GM20000 (cell line): ENCODE results near the gene CUL3.
"Not testable (repeated sequence)": the region's sequence is repeated elsewhere in the genome, so short reads cannot be mapped to it uniquely, and the experiment has no call there.

Experiments used
- DNase-seq: peaks from one replicate; pipeline ENCODE4 v3.0.0; 2012; ENCODE audit warnings: low spot score
- TF ChIP-seq, protein P1 (sequence below): IDR thresholded peaks from 2 replicates; pipeline ENCODE4 v1.5.1; 2012; ENCODE audit warnings: mild to moderate bottlenecking, control low read depth; ENCODE audit errors: extremely low read depth, missing control alignments

The CUL3 gene

DNA sequence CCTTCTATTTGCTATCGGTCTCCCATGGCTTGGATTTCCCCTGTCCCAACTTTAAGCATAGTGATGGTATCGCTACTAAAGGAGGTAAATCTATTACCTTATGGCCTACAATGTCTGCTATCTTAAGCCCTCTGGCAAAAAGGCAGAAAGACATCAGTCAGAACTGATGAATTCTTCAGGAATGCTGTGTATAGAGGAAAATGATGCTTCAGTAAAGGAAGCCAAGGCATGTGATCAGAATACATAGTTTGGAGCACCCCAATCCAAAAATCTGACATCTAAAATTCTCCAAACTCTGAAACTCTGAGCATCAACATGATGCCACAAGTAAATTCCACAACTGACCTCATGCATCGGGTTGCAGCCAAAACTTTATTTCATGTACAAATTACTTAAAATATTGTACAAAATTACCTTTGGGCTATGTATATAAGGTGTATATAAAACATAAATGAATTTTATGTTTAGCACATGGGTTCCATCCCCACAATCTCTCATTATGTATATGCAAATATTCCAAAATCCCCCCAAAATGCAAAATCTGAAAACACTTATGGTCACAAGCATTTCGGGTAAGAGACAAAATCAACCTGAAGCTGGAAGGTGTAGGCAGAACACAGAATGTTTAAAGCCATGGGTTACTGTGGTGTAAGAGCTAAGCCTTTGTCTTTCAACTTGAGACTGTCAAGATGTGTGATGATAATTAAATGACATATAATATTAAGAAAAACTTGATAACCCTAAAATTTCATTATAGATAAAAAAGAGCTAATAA, 66.2 kb downstream of the CUL3 start:
- DNase-seq, result no peak
- TF ChIP-seq, protein P1, sequence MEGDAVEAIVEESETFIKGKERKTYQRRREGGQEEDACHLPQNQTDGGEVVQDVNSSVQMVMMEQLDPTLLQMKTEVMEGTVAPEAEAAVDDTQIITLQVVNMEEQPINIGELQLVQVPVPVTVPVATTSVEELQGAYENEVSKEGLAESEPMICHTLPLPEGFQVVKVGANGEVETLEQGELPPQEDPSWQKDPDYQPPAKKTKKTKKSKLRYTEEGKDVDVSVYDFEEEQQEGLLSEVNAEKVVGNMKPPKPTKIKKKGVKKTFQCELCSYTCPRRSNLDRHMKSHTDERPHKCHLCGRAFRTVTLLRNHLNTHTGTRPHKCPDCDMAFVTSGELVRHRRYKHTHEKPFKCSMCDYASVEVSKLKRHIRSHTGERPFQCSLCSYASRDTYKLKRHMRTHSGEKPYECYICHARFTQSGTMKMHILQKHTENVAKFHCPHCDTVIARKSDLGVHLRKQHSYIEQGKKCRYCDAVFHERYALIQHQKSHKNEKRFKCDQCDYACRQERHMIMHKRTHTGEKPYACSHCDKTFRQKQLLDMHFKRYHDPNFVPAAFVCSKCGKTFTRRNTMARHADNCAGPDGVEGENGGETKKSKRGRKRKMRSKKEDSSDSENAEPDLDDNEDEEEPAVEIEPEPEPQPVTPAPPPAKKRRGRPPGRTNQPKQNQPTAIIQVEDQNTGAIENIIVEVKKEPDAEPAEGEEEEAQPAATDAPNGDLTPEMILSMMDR, result no peak

DNA sequence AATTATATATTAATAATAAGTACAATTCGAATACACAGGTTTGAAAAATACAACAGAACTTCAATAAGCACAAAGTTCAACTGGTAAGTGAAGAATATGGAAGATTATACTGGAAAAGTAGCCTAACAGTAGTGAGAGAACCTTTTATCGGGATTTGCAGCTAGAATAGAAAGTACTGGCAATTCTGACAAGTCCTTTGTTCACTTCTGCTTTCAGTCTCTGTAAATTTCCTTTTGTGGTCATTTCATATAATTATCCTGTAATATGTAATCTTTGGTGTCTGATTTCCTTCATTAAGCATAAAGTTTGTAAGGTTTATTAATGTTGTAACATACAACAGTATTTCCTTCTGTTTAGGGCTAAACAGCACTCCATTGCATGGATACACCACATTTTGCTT, 67.2 kb downstream of the CUL3 start:
- TF ChIP-seq, protein P1, result no peak
- no peak for DNase-seq

DNA sequence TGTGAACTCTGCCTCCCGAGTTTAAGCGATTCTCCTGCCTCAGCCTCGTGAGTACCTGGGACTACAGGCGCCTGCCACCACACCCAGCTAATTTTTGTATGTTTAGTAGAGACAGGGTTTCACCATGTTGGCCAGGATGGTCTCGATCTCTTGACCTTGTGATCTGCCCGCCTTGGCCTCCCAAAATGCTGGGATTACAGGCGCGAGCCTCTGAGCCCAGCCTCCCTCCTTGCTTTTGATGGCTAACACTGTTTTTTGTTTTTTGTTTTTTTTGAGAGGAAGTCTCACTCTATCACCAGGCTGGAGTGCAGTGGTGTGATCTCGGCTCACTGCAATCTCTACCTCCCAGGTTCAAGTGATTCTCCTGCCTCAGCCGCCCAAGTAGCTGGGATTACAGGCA, 68.8 kb downstream of the CUL3 start:
- DNase-seq, result not testable (repeated sequence)

DNA sequence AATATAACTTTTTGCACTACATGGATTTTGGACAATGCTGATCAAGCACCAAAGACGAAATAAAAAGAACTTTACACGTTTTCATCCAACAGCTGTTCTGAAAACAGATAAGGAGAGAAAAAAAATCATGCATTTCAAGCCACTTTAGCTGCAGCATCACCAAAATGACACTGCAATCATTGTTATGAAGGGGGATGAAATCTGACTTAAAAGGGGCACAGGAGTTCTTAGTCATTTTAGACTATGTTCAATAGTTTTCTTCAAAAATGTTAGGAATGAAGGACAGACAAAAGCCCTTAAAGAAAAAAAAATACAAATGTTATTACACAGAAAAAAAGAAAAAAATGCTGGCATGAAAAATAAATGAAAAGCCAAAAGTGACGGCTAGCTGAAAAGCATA, 71.2 kb downstream of the CUL3 start:
- TF ChIP-seq, protein P1, result no peak
- DNase-seq, result no peak

DNA sequence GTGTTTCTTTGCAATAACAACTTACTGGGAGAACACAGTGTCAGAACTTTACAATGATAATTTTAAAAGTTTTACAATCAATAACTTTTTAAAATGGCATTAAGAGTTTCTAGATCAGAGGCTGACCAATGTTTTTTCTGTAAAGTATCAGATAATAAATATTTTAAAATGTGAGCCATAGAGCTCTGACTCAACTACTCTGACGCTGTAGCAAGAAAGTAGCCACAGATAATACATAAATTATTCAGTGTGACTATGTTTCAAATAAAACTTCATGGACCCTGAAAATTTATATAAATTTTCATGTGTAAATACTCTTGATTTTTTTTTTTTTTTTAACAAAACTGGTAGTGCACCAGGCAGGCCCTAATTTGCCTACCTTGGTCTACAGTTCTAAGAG, 77.4 kb downstream of the CUL3 start:
- no peak for DNase-seq
- TF ChIP-seq, protein P1, result no peak

DNA sequence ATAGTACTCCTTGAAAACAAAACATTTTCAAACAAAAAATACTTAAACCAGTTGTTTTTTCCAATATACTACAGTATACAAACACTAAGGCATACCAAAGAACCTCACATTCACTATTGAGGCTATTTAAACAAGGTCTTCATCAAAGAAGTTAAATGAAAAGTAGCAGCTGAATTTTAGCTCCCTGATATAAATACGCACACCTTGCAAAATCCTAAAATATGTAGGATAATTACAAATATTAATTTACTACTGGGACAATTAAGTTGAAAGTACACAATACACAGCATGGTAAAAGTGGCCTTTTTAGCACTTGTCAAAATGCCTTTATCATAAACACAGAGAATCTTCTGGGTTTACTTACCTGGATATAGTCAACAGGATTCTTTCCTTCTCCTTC, 78.7 kb downstream of the CUL3 start:
- DNase-seq, result no peak
- TF ChIP-seq, protein P1, result no peak

DNA sequence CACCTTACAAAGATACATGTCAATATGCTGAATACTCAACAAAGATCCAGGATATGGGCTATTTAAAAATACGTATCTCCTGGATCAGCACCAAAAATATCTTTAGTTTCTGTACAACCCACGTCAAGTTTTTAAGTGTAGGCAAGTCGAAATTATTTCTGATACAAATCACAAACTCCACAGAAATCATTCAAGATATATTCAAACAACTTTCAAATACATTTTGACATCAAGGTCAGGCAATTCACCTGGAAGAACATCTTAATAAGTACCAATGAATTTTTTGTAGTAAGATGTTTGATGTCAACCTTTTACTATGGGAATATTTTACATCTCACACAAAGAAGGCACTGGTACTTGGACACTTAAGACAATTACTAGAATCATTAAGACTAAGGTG, 86.2 kb downstream of the CUL3 start:
- DNase-seq, result no peak
- TF ChIP-seq, protein P1, result no peak

DNA sequence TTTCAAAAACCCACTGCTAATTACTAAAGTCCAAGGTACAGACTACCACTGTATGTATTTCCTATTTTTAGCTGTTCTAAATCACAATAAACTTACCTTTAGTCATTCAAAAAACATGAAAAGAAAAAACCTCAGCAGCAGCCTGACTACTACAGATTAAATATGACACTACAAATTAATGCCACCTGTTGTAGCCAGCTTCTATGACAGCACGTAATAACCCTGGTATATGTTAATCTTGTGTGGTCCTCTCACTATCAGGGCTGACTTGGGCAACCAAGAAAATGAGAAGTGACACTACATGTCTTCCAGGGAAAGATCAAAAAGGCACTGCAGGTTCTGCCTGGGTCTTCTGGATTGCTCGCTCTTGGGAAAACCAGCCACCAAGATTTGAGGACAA, 92.6 kb downstream of the CUL3 start:
- no peak for DNase-seq
- TF ChIP-seq, protein P1, result no peak

DNA sequence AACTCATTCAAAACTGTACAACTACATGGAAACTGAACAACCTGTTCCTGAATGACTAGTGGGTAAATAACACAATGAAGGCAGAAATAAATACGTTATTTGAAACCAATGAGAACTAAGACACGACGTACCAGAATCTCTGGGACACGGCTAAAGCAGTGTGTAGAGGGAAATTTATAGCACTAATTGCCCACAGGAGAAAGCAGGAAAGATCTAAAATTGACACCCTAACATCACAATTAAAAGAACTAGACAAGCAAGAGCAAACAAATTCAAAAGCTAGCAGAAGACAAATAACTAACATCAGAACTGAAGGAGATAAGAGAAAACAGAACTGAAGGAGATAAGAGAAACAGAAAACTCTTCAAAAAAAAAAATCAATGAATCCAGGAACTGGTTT, 97.2 kb downstream of the CUL3 start:
- not testable (repeated sequence) for DNase-seq

DNA sequence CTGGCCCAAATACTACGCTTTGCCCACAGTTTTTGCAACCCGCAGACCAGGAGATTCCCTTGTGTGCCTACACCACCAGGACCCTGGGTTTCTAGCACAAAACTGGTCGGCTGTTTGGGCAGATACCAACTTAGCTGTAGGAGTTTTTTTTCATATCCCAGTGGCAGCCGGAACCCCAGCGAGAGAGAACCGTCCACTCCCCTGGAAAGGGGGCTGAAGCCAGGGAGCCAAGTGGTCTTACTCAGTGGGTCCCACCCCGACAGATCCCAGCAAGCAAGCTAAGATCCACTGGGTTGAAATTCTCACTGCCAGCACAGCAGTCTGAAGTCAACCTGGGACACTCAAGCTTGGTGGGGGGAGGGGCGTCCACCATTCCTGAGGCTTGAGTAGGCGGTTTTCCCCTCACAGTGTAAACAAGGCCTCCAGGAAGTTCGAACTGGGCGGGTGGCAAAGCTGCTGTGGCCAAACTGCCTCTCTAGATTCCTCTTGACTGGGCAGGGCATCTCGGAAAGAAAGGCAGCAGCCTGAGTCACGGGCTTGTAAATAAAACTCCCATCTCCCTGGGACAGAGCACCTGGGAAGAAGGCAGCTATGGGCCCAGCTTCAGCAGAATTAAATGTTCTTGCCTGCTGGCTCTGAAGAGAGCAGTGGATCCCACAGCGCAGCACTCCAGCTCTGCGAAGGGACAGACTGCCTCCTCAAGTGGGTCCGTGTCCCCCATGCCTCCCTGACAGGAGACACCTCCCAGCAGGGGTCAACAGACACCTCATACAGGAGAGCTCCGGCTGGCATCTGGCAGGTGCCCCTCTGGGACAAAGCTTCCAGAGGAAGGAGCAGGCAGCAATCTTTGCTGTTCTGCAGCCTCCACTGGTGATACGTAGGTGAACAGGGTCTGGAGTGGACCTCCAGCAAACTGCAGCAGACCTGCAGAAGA, 99.8 kb downstream of the CUL3 start:
- DNase-seq, result not testable (repeated sequence)
